BLaER1 (cell line): ENCODE results near the gene OR52R1.
"Not testable (repeated sequence)": the region's sequence is repeated elsewhere in the genome, so short reads cannot be mapped to it uniquely, and the experiment has no call there.

Source experiments
- H3K27ac ChIP-seq: shearing (Covaris generic); formaldehyde crosslinking; 2 replicates; pipeline ENCODE4 v1.8.1; 2022
- H3K27me3 ChIP-seq: shearing (Covaris generic); formaldehyde crosslinking; 2 replicates; pipeline ENCODE4 v1.8.1; 2022
- H3K36me3 ChIP-seq: shearing (Covaris generic); formaldehyde crosslinking; 2 replicates; pipeline ENCODE4 v1.8.1; 2022
- H3K4me1 ChIP-seq: shearing (Covaris generic); formaldehyde crosslinking; 2 replicates; pipeline ENCODE4 v1.8.1; 2022
- H3K4me2 ChIP-seq: shearing (Covaris generic); formaldehyde crosslinking; 2 replicates; pipeline ENCODE4 v1.8.1; 2022
- H3K4me3 ChIP-seq: shearing (Covaris generic); formaldehyde crosslinking; 2 replicates; pipeline ENCODE4 v1.8.1; 2022
- H3K9ac ChIP-seq: shearing (Covaris generic); formaldehyde crosslinking; 2 replicates; pipeline ENCODE4 v1.8.1; 2022
- H3K9me3 ChIP-seq: shearing (Covaris generic); formaldehyde crosslinking; 2 replicates; pipeline ENCODE4 v1.8.1; 2022
- H4K20me1 ChIP-seq: shearing (Covaris generic); formaldehyde crosslinking; 2 replicates; pipeline ENCODE4 v1.8.1; 2022
- Cebpa-rat ChIP-seq: shearing (Covaris generic); IDR thresholded peaks from 2 replicates; pipeline ENCODE4 v1.8.1; 2022

OR52R1 gene

GRCh38 chr11:4808476-4808875 lies 4.3 kb upstream of the OR52R1 start:
- H3K27me3 ChIP-seq: no peaks in the 10 kb centered on the region
- no peaks in the 10 kb centered on the region for H3K36me3 ChIP-seq
- no peaks in the 10 kb centered on the region for H3K4me1 ChIP-seq
- no peaks in the 10 kb centered on the region for H4K20me1 ChIP-seq
- no peaks in the 10 kb centered on the region for H3K9me3 ChIP-seq
- H3K4me3 ChIP-seq: no peak overlapping the region
- H3K27ac ChIP-seq: no peak overlapping the region
- no peak overlapping the region for H3K4me2 ChIP-seq
- no peak for TF ChIP-seq Cebpa-rat
- H3K9ac ChIP-seq: no peak overlapping the region

GRCh38 chr11:4801316-4801715 lies 2.9 kb downstream of the OR52R1 start:
- H3K4me2 ChIP-seq, H3K36me3 ChIP-seq, H3K27me3 ChIP-seq: not testable (repeated sequence)

GRCh38 chr11:4798427-4799183 lies 5.6 kb downstream of the OR52R1 start:
- no peak for TF ChIP-seq Cebpa-rat
- H3K27ac ChIP-seq: no peak overlapping the region
- H3K9me3 ChIP-seq: no peaks in the 10 kb centered on the region
- no peaks in the 10 kb centered on the region for H4K20me1 ChIP-seq
- no peaks in the 10 kb centered on the region for H3K36me3 ChIP-seq
- no peak overlapping the region for H3K4me3 ChIP-seq
- H3K9ac ChIP-seq: no peak overlapping the region
- no peaks in the 10 kb centered on the region for H3K27me3 ChIP-seq
- H3K4me2 ChIP-seq: no peak overlapping the region
- no peaks in the 10 kb centered on the region for H3K4me1 ChIP-seq

More at GRCh38 chr11:4801316-4801715, 2.9 kb downstream of the OR52R1 start:
- H3K9ac ChIP-seq, H3K4me1 ChIP-seq, H3K27ac ChIP-seq, H3K9me3 ChIP-seq, H3K4me3 ChIP-seq, H4K20me1 ChIP-seq: not testable (repeated sequence)

- no peaks in the 10 kb centered on the region for H3K4me1 ChIP-seq
- no peak for TF ChIP-seq Cebpa-rat
- no peaks in the 10 kb centered on the region for H3K36me3 ChIP-seq
- no peak overlapping the region for H3K4me3 ChIP-seq
- no peaks in the 10 kb centered on the region for H3K9me3 ChIP-seq
- no peaks in the 10 kb centered on the region for H3K27me3 ChIP-seq
- no peak overlapping the region for H3K27ac ChIP-seq
- H4K20me1 ChIP-seq: no peaks in the 10 kb centered on the region
- H3K4me2 ChIP-seq: no peak overlapping the region
- H3K9ac ChIP-seq: no peak overlapping the region
Measured at GRCh38 chr11:4797206-4797605, 7.0 kb downstream of the OR52R1 start.

- H3K9me3 ChIP-seq: peaks cover 27% of the 10 kb centered on the region
- no peak overlapping the region for H3K4me2 ChIP-seq
- no peak overlapping the region for H3K27ac ChIP-seq
- no peaks in the 10 kb centered on the region for H3K36me3 ChIP-seq
- no peaks in the 10 kb centered on the region for H4K20me1 ChIP-seq
- H3K9ac ChIP-seq: no peak overlapping the region
- H3K27me3 ChIP-seq: no peaks in the 10 kb centered on the region
- H3K4me1 ChIP-seq: no peaks in the 10 kb centered on the region
- H3K4me3 ChIP-seq: no peak overlapping the region
- no peak for TF ChIP-seq Cebpa-rat
Measured at GRCh38 chr11:4782454-4782853, 21.7 kb downstream of the OR52R1 start.

GRCh38 chr11:4769838-4770237 lies 34.3 kb downstream of the OR52R1 start, which contains the start of gene OR51F1:
TSS of gene OR51F1 (minus strand) at chr11:4769938. CDS start at chr11:4769938, 0 bp downstream.
- Histone ChIP-seq H3K4me3 (no peak within 1 kb of the TSS), H3K9ac (no peak within 1 kb of the TSS), H3K4me2 (no peak within 1 kb of the TSS), H3K27me3 (no peaks in the 10 kb centered on the region), H4K20me1 (no peaks in the 10 kb centered on the region), H3K27ac (no peak within 1 kb of the TSS), H3K9me3 (no peaks in the 10 kb centered on the region), H3K36me3 (no peaks in the 10 kb centered on the region), H3K4me1 (no peaks in the 10 kb centered on the region)
- no peak for TF ChIP-seq Cebpa-rat

- Histone ChIP-seq H3K4me3 (no peak overlapping the region), H3K4me1 (no peaks in the 10 kb centered on the region), H4K20me1 (no peaks in the 10 kb centered on the region), H3K36me3 (no peaks in the 10 kb centered on the region), H3K9me3 (no peaks in the 10 kb centered on the region), H3K27me3 (no peaks in the 10 kb centered on the region), H3K4me2 (no peak overlapping the region), H3K27ac (no peak overlapping the region), H3K9ac (no peak overlapping the region)
- no peak for TF ChIP-seq Cebpa-rat
Measured at GRCh38 chr11:4768094-4768493, 36.1 kb downstream of the OR52R1 start.

GRCh38 chr11:4766420-4767043 lies 37.6 kb downstream of the OR52R1 start:
- H3K4me1 ChIP-seq: no peaks in the 10 kb centered on the region
- H3K4me3 ChIP-seq: no peak overlapping the region
- no peaks in the 10 kb centered on the region for H3K36me3 ChIP-seq
- no peak overlapping the region for H3K27ac ChIP-seq
- H3K4me2 ChIP-seq: no peak overlapping the region
- H3K9ac ChIP-seq: no peak overlapping the region
- no peaks in the 10 kb centered on the region for H4K20me1 ChIP-seq
- H3K9me3 ChIP-seq: no peaks in the 10 kb centered on the region
- no peak for TF ChIP-seq Cebpa-rat
- no peaks in the 10 kb centered on the region for H3K27me3 ChIP-seq

- no peaks in the 10 kb centered on the region for H3K27me3 ChIP-seq
- no peak overlapping the region for H3K27ac ChIP-seq
- H3K4me1 ChIP-seq: no peaks in the 10 kb centered on the region
- H3K9ac ChIP-seq: no peak overlapping the region
- no peak overlapping the region for H3K4me2 ChIP-seq
- H4K20me1 ChIP-seq: no peaks in the 10 kb centered on the region
- H3K4me3 ChIP-seq: no peak overlapping the region
- no peaks in the 10 kb centered on the region for H3K9me3 ChIP-seq
- TF ChIP-seq Cebpa-rat: no peak
- H3K36me3 ChIP-seq: no peaks in the 10 kb centered on the region
Measured at GRCh38 chr11:4763096-4763495, 41.1 kb downstream of the OR52R1 start.
